ENCODE data around the gene TTLL12. TPM values are rescaled to one million over a fixed set of nuclear protein-coding genes. Genes with fewer than 3 reads are reported as not detected.

The TTLL12 gene
- total RNA-seq, 2 experiments from 2014 or later = 66.5 to 71.5 TPM

- H3K36me3 ChIP-seq (ENCODE audit: insufficient read depth, low read length) = no peaks in the 10 kb centered on the region
- H3K4me1 ChIP-seq (ENCODE audit: insufficient read depth, low read length, poor library complexity, severe bottlenecking) = peaks cover 4% of the 10 kb centered on the region
- ChIA-PET POLR2A (no interaction called here), CTCF (ENCODE audit: unreplicated experiment) (no interaction called here)
- H3K79me2 ChIP-seq (ENCODE audit: insufficient read depth, low read depth, low read length) = no peaks in the 10 kb centered on the region
- TF ChIP-seq, protein P1, sequence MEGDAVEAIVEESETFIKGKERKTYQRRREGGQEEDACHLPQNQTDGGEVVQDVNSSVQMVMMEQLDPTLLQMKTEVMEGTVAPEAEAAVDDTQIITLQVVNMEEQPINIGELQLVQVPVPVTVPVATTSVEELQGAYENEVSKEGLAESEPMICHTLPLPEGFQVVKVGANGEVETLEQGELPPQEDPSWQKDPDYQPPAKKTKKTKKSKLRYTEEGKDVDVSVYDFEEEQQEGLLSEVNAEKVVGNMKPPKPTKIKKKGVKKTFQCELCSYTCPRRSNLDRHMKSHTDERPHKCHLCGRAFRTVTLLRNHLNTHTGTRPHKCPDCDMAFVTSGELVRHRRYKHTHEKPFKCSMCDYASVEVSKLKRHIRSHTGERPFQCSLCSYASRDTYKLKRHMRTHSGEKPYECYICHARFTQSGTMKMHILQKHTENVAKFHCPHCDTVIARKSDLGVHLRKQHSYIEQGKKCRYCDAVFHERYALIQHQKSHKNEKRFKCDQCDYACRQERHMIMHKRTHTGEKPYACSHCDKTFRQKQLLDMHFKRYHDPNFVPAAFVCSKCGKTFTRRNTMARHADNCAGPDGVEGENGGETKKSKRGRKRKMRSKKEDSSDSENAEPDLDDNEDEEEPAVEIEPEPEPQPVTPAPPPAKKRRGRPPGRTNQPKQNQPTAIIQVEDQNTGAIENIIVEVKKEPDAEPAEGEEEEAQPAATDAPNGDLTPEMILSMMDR (conservative IDR thresholded peaks at IDR 0.05; ENCODE audit: low read length) = no peak
- TF ChIP-seq EZH2phosphoT487 (IDR thresholded peaks at IDR 0.05; ENCODE audit: borderline replicate concordance, low read depth, low read length) = no peak
- H3K9me3 ChIP-seq (ENCODE audit: low read length) = no peaks in the 10 kb centered on the region
- no peak for DNase-seq (ENCODE audit: low spot score)
- H3K4me2 ChIP-seq (ENCODE audit: low read length) = no peak overlapping the region
- no peaks in the 10 kb centered on the region for H4K20me1 ChIP-seq (ENCODE audit: insufficient read depth, low read length)
- BruUV-seq (replicated peaks) = no TSS peak
- no peak overlapping the region for H2AFZ ChIP-seq (ENCODE audit: low read length)
- intact Hi-C loops (cut with micrococcal nuclease; ENCODE audit: unreplicated experiment) = no loop called here
- no peak overlapping the region for H3K4me3 ChIP-seq (ENCODE audit: low read depth, low read length, poor library complexity, severe bottlenecking)
- no peaks in the 10 kb centered on the region for H3K9me2 ChIP-seq (ENCODE audit: insufficient read depth, low read length)
- no peak overlapping the region for H3K27ac ChIP-seq (ENCODE audit: low read depth, low read length, poor library complexity, severe bottlenecking)
These were observed 47.5 kb upstream of the TTLL12 start for GRCh38 chr22:43234264-43234988.

- Histone ChIP-seq H3K36me3 (ENCODE audit: insufficient read depth, low read length) (no peaks in the 10 kb centered on the region), H3K4me3 (ENCODE audit: low read depth, low read length, poor library complexity, severe bottlenecking) (no peak overlapping the region), H3K4me2 (ENCODE audit: low read length) (no peak overlapping the region), H3K9me3 (ENCODE audit: low read length) (no peaks in the 10 kb centered on the region), H2AFZ (ENCODE audit: low read length) (no peak overlapping the region), H3K4me1 (ENCODE audit: insufficient read depth, low read length, poor library complexity, severe bottlenecking) (peaks cover 4% of the 10 kb centered on the region), H3K9me2 (ENCODE audit: insufficient read depth, low read length) (no peaks in the 10 kb centered on the region), H3K79me2 (ENCODE audit: insufficient read depth, low read depth, low read length) (no peaks in the 10 kb centered on the region), H4K20me1 (ENCODE audit: insufficient read depth, low read length) (no peaks in the 10 kb centered on the region), H3K27ac (ENCODE audit: low read depth, low read length, poor library complexity, severe bottlenecking) (no peak overlapping the region)
- intact Hi-C loops (cut with micrococcal nuclease; ENCODE audit: unreplicated experiment) = no loop called here
- TF ChIP-seq, protein P1 (conservative IDR thresholded peaks at IDR 0.05; ENCODE audit: low read length) = no peak
- TF ChIP-seq EZH2phosphoT487 (IDR thresholded peaks at IDR 0.05; ENCODE audit: borderline replicate concordance, low read depth, low read length) = no peak
- DNase-seq (ENCODE audit: low spot score) = no peak
- ChIA-PET CTCF (ENCODE audit: unreplicated experiment) (no interaction called here), POLR2A (no interaction called here)
- BruUV-seq (replicated peaks) = no TSS peak
These were observed 46.6 kb upstream of the TTLL12 start for GRCh38 chr22:43233529-43233928.

DNA sequence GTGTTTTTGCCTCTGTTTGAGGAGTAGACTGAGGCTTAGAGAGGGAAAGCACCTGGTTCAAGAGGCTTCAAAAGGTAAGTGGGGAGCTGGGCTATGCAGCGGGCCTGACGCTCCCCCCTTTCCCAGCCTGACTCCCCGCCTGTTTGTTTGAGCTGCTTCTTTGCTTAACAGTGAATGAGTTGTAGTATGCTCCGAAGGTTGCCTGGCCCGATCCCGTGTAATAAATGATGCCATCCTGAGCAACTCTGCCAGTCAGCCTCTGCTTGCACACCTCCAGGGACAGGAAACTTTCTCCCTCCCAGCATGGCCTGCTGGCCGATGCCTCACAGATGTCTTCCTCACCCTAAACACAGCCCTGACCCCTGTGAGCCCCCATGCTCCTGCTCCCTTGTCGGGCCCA, 45.5 kb upstream of the TTLL12 start:
- Histone ChIP-seq H3K4me1 (ENCODE audit: insufficient read depth, low read length, poor library complexity, severe bottlenecking) (peaks cover 4% of the 10 kb centered on the region), H3K4me3 (ENCODE audit: low read depth, low read length, poor library complexity, severe bottlenecking) (no peak overlapping the region), H3K9me3 (ENCODE audit: low read length) (no peaks in the 10 kb centered on the region), H3K36me3 (ENCODE audit: insufficient read depth, low read length) (no peaks in the 10 kb centered on the region), H2AFZ (ENCODE audit: low read length) (no peak overlapping the region), H3K9me2 (ENCODE audit: insufficient read depth, low read length) (no peaks in the 10 kb centered on the region), H4K20me1 (ENCODE audit: insufficient read depth, low read length) (no peaks in the 10 kb centered on the region), H3K4me2 (ENCODE audit: low read length) (no peak overlapping the region), H3K79me2 (ENCODE audit: insufficient read depth, low read depth, low read length) (no peaks in the 10 kb centered on the region), H3K27ac (ENCODE audit: low read depth, low read length, poor library complexity, severe bottlenecking) (no peak overlapping the region)
- intact Hi-C loops (cut with micrococcal nuclease; ENCODE audit: unreplicated experiment) = no loop called here
- CTCF ChIA-PET (ENCODE audit: unreplicated experiment) = no interaction called here
- DNase-seq (ENCODE audit: low spot score) = no peak
- TF ChIP-seq, protein P1 (conservative IDR thresholded peaks at IDR 0.05; ENCODE audit: low read length) = no peak
- BruUV-seq (replicated peaks) = no TSS peak
- POLR2A ChIA-PET = no interaction called here

Measured in OCI-LY7 (cell line).